ENCODE data around the gene NFIB.

DNA sequence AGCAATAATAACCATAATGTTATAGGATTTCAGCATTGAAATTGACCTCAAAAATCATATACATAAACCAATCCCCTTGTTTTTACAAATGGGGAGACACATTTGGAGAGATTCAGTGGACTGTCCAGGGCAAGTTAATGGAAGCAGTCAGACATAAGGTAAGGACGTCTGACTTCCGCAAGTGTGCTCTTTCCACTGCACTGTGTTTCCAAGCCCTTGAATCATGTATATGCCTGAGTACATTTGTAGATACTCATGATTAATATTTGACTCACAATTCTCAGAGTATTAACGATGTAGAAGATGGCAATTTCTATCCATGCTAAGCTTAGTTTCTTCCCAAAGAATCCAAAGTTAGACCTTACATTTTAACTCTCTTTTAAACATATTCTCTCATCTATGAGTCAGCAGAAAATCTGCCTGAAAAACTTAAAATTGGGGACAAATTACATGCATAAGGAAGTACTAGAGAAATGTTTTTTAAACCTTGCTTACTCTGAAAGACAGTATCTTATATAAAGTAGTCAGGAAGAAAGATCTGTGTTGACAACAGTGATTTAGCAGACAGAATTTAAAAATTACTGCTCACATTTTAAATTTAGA is 165.3 kb downstream of the NFIB start:
- no peak for TF ChIP-seq SUZ12 (IDR thresholded peaks at IDR 0.05; ENCODE audit: extremely low read depth, insufficient read depth, insufficient read length)
- no peak for TF ChIP-seq YY1 (IDR thresholded peaks at IDR 0.05; ENCODE audit: insufficient read depth, insufficient read length)

All from NT2/D1 (cell line).